Muscle layer of duodenum (tissue), 2 donors: ENCODE measurements around the gene ZNF454.

Experiments used
- H3K27ac ChIP-seq: one replicate; pipeline ENCODE4 v1.7.0; 2013; ENCODE audit warnings: mild to moderate bottlenecking, low read length
- H3K27me3 ChIP-seq: one replicate; pipeline ENCODE4 v1.7.0; 2013; ENCODE audit warnings: low read depth, mild to moderate bottlenecking, control low read depth, low read length
- H3K36me3 ChIP-seq, 2 donors: one replicate each; pipeline ENCODE4 v1.7.0; 2013; ENCODE audit warnings: low read length in 2 of 2, control low read depth in 1 of 2, mild to moderate bottlenecking in 1 of 2; ENCODE audit not compliant: insufficient read depth in 2 of 2, control insufficient read depth in 1 of 2
- H3K4me1 ChIP-seq, 2 donors: one replicate each; pipeline ENCODE4 v1.7.0; 2013; ENCODE audit warnings: low read length in 2 of 2, mild to moderate bottlenecking in 2 of 2, control low read depth in 1 of 2, moderate library complexity in 1 of 2; ENCODE audit not compliant: insufficient read depth in 2 of 2, control insufficient read depth in 1 of 2
- H3K4me3 ChIP-seq, 2 donors: one replicate each; pipeline ENCODE4 v1.7.0; 2013; ENCODE audit warnings: low read length in 2 of 2, low read depth in 1 of 2, mild to moderate bottlenecking in 1 of 2
- H3K9me3 ChIP-seq, 2 donors: one replicate each; pipeline ENCODE4 v1.7.0; 2013; ENCODE audit warnings: low read length in 2 of 2, control low read depth in 1 of 2, mild to moderate bottlenecking in 1 of 2; ENCODE audit not compliant: control insufficient read depth in 1 of 2
- donor health status: healthy.

Gene ZNF454

GRCh38 chr5:178940569-178941360 is at the start of gene ZNF454:
Gene ZNF454 (plus strand): TSS chr5:178941198. CDS start chr5:178942792, 1,594 bp downstream.
- peak within 1 kb of the TSS; percentile 77 to 86 for H3K4me3 ChIP-seq
- H3K27ac ChIP-seq, result peak within 1 kb of the TSS; percentile 29
- peaks cover 0 to 49% of the 10 kb centered on the region in 2 donors for H3K36me3 ChIP-seq
- H3K4me1 ChIP-seq, result peaks cover 0 to 8% of the 10 kb centered on the region in 2 donors
- H3K9me3 ChIP-seq, result peaks cover 36 to 62% of the 10 kb centered on the region in 2 donors
- H3K27me3 ChIP-seq, result no peaks in the 10 kb centered on the region

- no peaks in the 10 kb centered on the region for H3K27me3 ChIP-seq
- H3K36me3 ChIP-seq, result no peaks in the 10 kb centered on the region
- H3K4me3 ChIP-seq, result peak within 1 kb of the TSS; percentile 63 to 66
- no peak within 1 kb of the TSS for H3K27ac ChIP-seq
- H3K9me3 ChIP-seq, result peaks cover 0 to 2% of the 10 kb centered on the region in 2 donors
- H3K4me1 ChIP-seq, result no peaks in the 10 kb centered on the region
Observed at GRCh38 chr5:178895615-178896571, 45.1 kb upstream of the ZNF454 start, which contains the start of gene ZFP2. Gene ZFP2 (plus strand): TSS chr5:178895913. CDS start chr5:178931314, 35,401 bp downstream.

- H3K27me3 ChIP-seq, result no peaks in the 10 kb centered on the region
- H3K4me1 ChIP-seq, result no peaks in the 10 kb centered on the region
- H3K9me3 ChIP-seq, result peaks cover 0 to 11% of the 10 kb centered on the region in 2 donors
- no peak overlapping the region for H3K27ac ChIP-seq
- no peak overlapping the region for H3K4me3 ChIP-seq
- peaks cover 0 to 7% of the 10 kb centered on the region in 2 donors for H3K36me3 ChIP-seq
Observed at GRCh38 chr5:178899289-178899688, 41.7 kb upstream of the ZNF454 start.

GRCh38 chr5:178902849-178903248 is 38.1 kb upstream of the ZNF454 start:
- no peaks in the 10 kb centered on the region for H3K4me1 ChIP-seq
- peaks cover 0 to 19% of the 10 kb centered on the region in 2 donors for H3K36me3 ChIP-seq
- peaks cover 0 to 17% of the 10 kb centered on the region in 2 donors for H3K9me3 ChIP-seq
- H3K27me3 ChIP-seq, result no peaks in the 10 kb centered on the region
- H3K4me3 ChIP-seq, result no peak overlapping the region
- H3K27ac ChIP-seq, result no peak overlapping the region

GRCh38 chr5:178931846-178932760 is 8.9 kb upstream of the ZNF454 start:
- no peak overlapping the region for H3K27ac ChIP-seq
- H3K9me3 ChIP-seq, result peaks cover 62 to 94% of the 10 kb centered on the region in 2 donors
- H3K4me3 ChIP-seq, result peak overlapping the region; percentile 17 to 40

GRCh38 chr5:178941361-178941760 is 363 bp downstream of the ZNF454 start:
- H3K4me3 ChIP-seq, result peak overlapping the region; percentile 77 to 86
- H3K27me3 ChIP-seq, result no peaks in the 10 kb centered on the region
- peaks cover 0 to 8% of the 10 kb centered on the region in 2 donors for H3K4me1 ChIP-seq
- no peak overlapping the region for H3K27ac ChIP-seq
- H3K36me3 ChIP-seq, result peaks cover 0 to 49% of the 10 kb centered on the region in 2 donors
- H3K9me3 ChIP-seq, result peaks cover 36 to 61% of the 10 kb centered on the region in 2 donors

More at GRCh38 chr5:178931846-178932760, 8.9 kb upstream of the ZNF454 start:
- H3K27me3 ChIP-seq, result no peaks in the 10 kb centered on the region
- no peaks in the 10 kb centered on the region for H3K4me1 ChIP-seq
- H3K36me3 ChIP-seq, result peaks cover 7 to 86% of the 10 kb centered on the region in 2 donors

- no peak overlapping the region for H3K27ac ChIP-seq
- peaks cover 5 to 54% of the 10 kb centered on the region in 2 donors for H3K36me3 ChIP-seq
- no peaks in the 10 kb centered on the region for H3K4me1 ChIP-seq
- no peaks in the 10 kb centered on the region for H3K27me3 ChIP-seq
- peak overlapping the region; percentile 26 to 51 for H3K4me3 ChIP-seq
- peaks cover 70 to 79% of the 10 kb centered on the region in 2 donors for H3K9me3 ChIP-seq
Observed at GRCh38 chr5:178965465-178966055, 24.6 kb downstream of the ZNF454 start.

GRCh38 chr5:178981381-178981780 is 40.4 kb downstream of the ZNF454 start:
- peaks cover 0 to 36% of the 10 kb centered on the region in 2 donors for H3K36me3 ChIP-seq
- H3K9me3 ChIP-seq, result peaks cover 30 to 92% of the 10 kb centered on the region in 2 donors

GRCh38 chr5:178982941-178983340 is 41.9 kb downstream of the ZNF454 start:
- no peaks in the 10 kb centered on the region for H3K27me3 ChIP-seq
- no peaks in the 10 kb centered on the region for H3K4me1 ChIP-seq
- no peak overlapping the region for H3K27ac ChIP-seq
- peaks cover 0 to 21% of the 10 kb centered on the region in 2 donors for H3K36me3 ChIP-seq
- H3K9me3 ChIP-seq, result peaks cover 17 to 88% of the 10 kb centered on the region in 2 donors
- H3K4me3 ChIP-seq, result peak overlapping the region in 1 of 2 donors; percentile 33

More at GRCh38 chr5:178981381-178981780, 40.4 kb downstream of the ZNF454 start:
- H3K4me3 ChIP-seq, result peak overlapping the region in 1 of 2 donors; percentile 0
- H3K4me1 ChIP-seq, result no peaks in the 10 kb centered on the region
- no peak overlapping the region for H3K27ac ChIP-seq
- no peaks in the 10 kb centered on the region for H3K27me3 ChIP-seq

- Histone ChIP-seq H3K27ac (no peak overlapping the region), H3K4me1 (no peaks in the 10 kb centered on the region), H3K36me3 (peaks cover 0 to 13% of the 10 kb centered on the region in 2 donors), H3K9me3 (peaks cover 10 to 87% of the 10 kb centered on the region in 2 donors), H3K27me3 (no peaks in the 10 kb centered on the region), H3K4me3 (peak overlapping the region in 1 of 2 donors; percentile 20)
Observed at GRCh38 chr5:178983728-178984127, 42.7 kb downstream of the ZNF454 start.
